Transverse colon (tissue), 4 donors: ENCODE measurements around the gene CCDC83.

Source experiments
- EP300 ChIP-seq: sonication (generic); formaldehyde crosslinking; IDR thresholded peaks from one replicate; pipeline ENCODE4 v1.6.1; 2017; ENCODE audit warnings: antibody characterized with exemption, low read depth
- POLR2A ChIP-seq: fragments of 450-650 bp; IDR thresholded peaks from one replicate; pipeline ENCODE4 v1.6.1; 2016; ENCODE audit warnings: antibody characterized with exemption, mild to moderate bottlenecking, moderate library complexity
- POLR2AphosphoS5 ChIP-seq, 3 donors: sonication (generic); formaldehyde crosslinking; IDR thresholded peaks; one replicate each; pipeline ENCODE4 v1.6.1; 2016; ENCODE audit warnings: antibody characterized with exemption in 3 of 3
- TF ChIP-seq, protein P1 (sequence below), 5 experiments: fragments of 200-600 bp in 3 of 5; fragments of 450-650 bp in 2 of 5; sonication (generic) in 3 of 5; IDR thresholded peaks; 1 replicate in 2 of 5; 2 replicates in 3 of 5; pipeline ENCODE4 v1.5.1; 2016 to 2017; ENCODE audit warnings: antibody characterized with exemption in 5 of 5, inconsistent platforms in 3 of 5, mild to moderate bottlenecking in 2 of 5, moderate library complexity in 1 of 5

DNA sequence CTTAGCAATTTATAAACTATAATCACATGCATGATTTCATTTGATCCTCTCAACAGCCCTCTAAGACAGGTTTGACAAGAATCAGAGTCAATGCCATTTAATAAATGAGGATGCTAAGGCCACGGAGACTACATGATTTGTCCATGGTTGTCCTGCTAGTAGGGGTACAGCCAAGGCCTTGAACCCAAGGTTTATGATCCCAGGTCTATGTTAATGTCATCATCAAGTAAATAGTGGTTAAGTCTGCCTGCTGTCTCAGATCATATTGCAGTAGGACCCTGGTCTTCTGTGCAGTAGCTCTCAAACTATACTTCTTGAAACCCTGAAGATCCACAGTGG is 26.6 kb upstream of the CCDC83 start:
- TF ChIP-seq, protein P1, sequence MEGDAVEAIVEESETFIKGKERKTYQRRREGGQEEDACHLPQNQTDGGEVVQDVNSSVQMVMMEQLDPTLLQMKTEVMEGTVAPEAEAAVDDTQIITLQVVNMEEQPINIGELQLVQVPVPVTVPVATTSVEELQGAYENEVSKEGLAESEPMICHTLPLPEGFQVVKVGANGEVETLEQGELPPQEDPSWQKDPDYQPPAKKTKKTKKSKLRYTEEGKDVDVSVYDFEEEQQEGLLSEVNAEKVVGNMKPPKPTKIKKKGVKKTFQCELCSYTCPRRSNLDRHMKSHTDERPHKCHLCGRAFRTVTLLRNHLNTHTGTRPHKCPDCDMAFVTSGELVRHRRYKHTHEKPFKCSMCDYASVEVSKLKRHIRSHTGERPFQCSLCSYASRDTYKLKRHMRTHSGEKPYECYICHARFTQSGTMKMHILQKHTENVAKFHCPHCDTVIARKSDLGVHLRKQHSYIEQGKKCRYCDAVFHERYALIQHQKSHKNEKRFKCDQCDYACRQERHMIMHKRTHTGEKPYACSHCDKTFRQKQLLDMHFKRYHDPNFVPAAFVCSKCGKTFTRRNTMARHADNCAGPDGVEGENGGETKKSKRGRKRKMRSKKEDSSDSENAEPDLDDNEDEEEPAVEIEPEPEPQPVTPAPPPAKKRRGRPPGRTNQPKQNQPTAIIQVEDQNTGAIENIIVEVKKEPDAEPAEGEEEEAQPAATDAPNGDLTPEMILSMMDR (IDR thresholded peaks at IDR 0.05) = no peak
- no peak for TF ChIP-seq POLR2A
- TF ChIP-seq POLR2AphosphoS5 (IDR thresholded peaks at IDR 0.05) = no peak
- TF ChIP-seq EP300 = no peak
